HEK293 (cell line): ENCODE measurements around the gene DENND1C.

ENCODE experiments used
- HOXC10 ChIP-seq: sonication (generic); formaldehyde crosslinking; IDR thresholded peaks from 2 replicates; pipeline ENCODE4 v1.8.1; 2023; ENCODE audit warnings: mild to moderate bottlenecking, missing genetic modification reagents
- KLF1 ChIP-seq: fragments of 450-650 bp; formaldehyde crosslinking; IDR thresholded peaks from 2 replicates; pipeline ENCODE4 v1.5.1; 2016; ENCODE audit warnings: missing biosample characterization, missing genetic modification characterization
- KLF9 ChIP-seq: fragments of 450-650 bp; formaldehyde crosslinking; IDR thresholded peaks from 2 replicates; pipeline ENCODE4 v1.5.1; 2016; ENCODE audit warnings: missing biosample characterization, missing genetic modification characterization, low read depth
- SP2 ChIP-seq: fragments of 450-650 bp; formaldehyde crosslinking; IDR thresholded peaks from 2 replicates; pipeline ENCODE4 v1.5.1; 2016; ENCODE audit warnings: missing biosample characterization, missing genetic modification characterization
- SP3 ChIP-seq: fragments of 450-650 bp; formaldehyde crosslinking; IDR thresholded peaks from 2 replicates; pipeline ENCODE4 v1.5.1; 2016; ENCODE audit warnings: missing biosample characterization, missing genetic modification characterization
- ZFHX2 ChIP-seq: fragments of 450-650 bp; formaldehyde crosslinking; conservative IDR thresholded peaks from 2 replicates; pipeline ENCODE4 v1.5.1; 2016; ENCODE audit warnings: missing biosample characterization, missing genetic modification characterization
- ZNF23 ChIP-seq: fragments of 450-650 bp; formaldehyde crosslinking; IDR thresholded peaks from 2 replicates; pipeline ENCODE4 v1.5.1; 2016; ENCODE audit warnings: missing biosample characterization, missing genetic modification characterization, borderline replicate concordance
- ZNF266 ChIP-seq: fragments of 450-650 bp; formaldehyde crosslinking; IDR thresholded peaks from 2 replicates; pipeline ENCODE4 v1.5.1; 2016; ENCODE audit warnings: missing biosample characterization, missing genetic modification characterization, low read depth
- ZNF366 ChIP-seq: fragments of 450-650 bp; formaldehyde crosslinking; conservative IDR thresholded peaks from 2 replicates; pipeline ENCODE4 v1.5.1; 2016; ENCODE audit warnings: missing biosample characterization, missing genetic modification characterization
- ZNF514 ChIP-seq: fragments of 450-650 bp; formaldehyde crosslinking; IDR thresholded peaks from 2 replicates; pipeline ENCODE4 v1.5.1; 2016; ENCODE audit warnings: missing biosample characterization, missing genetic modification characterization
- ZNF549 ChIP-seq: fragments of 450-650 bp; IDR thresholded peaks from 2 replicates; pipeline ENCODE4 v1.5.1; 2018; ENCODE audit warnings: missing biosample characterization, missing genetic modification characterization, mild to moderate bottlenecking, inconsistent platforms, moderate library complexity
- ZNF596 ChIP-seq: fragments of 450-650 bp; IDR thresholded peaks from 2 replicates; pipeline ENCODE4 v1.5.0; 2018; ENCODE audit warnings: missing biosample characterization, mild to moderate bottlenecking, missing genetic modification characterization, moderate library complexity
- ZNF610 ChIP-seq: fragments of 450-650 bp; formaldehyde crosslinking; IDR thresholded peaks from 2 replicates; pipeline ENCODE4 v1.5.1; 2016; ENCODE audit warnings: missing biosample characterization, missing genetic modification characterization, borderline replicate concordance
- ZNF76 ChIP-seq: fragments of 450-650 bp; formaldehyde crosslinking; IDR thresholded peaks from 2 replicates; pipeline ENCODE4; 2016; ENCODE audit warnings: low read depth, missing biosample characterization, missing genetic modification characterization, borderline replicate concordance
- ZSCAN30 ChIP-seq: fragments of 450-650 bp; IDR thresholded peaks from 2 replicates; pipeline ENCODE4 v1.5.1; 2018; ENCODE audit warnings: missing biosample characterization, mild to moderate bottlenecking, missing genetic modification characterization, moderate library complexity
- TF ChIP-seq, protein P1 (sequence below): fragments of 450-650 bp; formaldehyde crosslinking; IDR thresholded peaks from 2 replicates; pipeline ENCODE4 v1.5.1; 2017; ENCODE audit warnings: missing biosample characterization, missing genetic modification characterization
- TF ChIP-seq, protein P2 (sequence below): fragments of 450-650 bp; formaldehyde crosslinking; IDR thresholded peaks from 2 replicates; pipeline ENCODE4 v1.5.1; 2016; ENCODE audit warnings: missing biosample characterization, missing genetic modification characterization
- TF ChIP-seq, protein P3 (sequence below): fragments of 450-650 bp; formaldehyde crosslinking; IDR thresholded peaks from 2 replicates; pipeline ENCODE4 v1.5.1; 2017; ENCODE audit warnings: missing biosample characterization, missing genetic modification characterization
- TF ChIP-seq, protein P4 (sequence below): fragments of 450-650 bp; formaldehyde crosslinking; IDR thresholded peaks from 2 replicates; pipeline ENCODE4 v1.5.0; 2017; ENCODE audit warnings: missing biosample characterization, missing genetic modification characterization, borderline replicate concordance
- TF ChIP-seq, protein P5 (sequence below): fragments of 450-650 bp; formaldehyde crosslinking; IDR thresholded peaks from 2 replicates; pipeline ENCODE4 v1.5.1; 2017; ENCODE audit warnings: missing biosample characterization, missing genetic modification characterization
- TF ChIP-seq, protein P6 (sequence below): fragments of 450-650 bp; formaldehyde crosslinking; IDR thresholded peaks from 2 replicates; pipeline ENCODE4 v1.5.1; 2016; ENCODE audit warnings: missing biosample characterization, missing genetic modification characterization
- TF ChIP-seq, protein P7 (sequence below): fragments of 450-650 bp; formaldehyde crosslinking; IDR thresholded peaks from 2 replicates; pipeline ENCODE4 v1.5.1; 2016; ENCODE audit warnings: missing biosample characterization, missing genetic modification characterization

Gene DENND1C

DNA sequence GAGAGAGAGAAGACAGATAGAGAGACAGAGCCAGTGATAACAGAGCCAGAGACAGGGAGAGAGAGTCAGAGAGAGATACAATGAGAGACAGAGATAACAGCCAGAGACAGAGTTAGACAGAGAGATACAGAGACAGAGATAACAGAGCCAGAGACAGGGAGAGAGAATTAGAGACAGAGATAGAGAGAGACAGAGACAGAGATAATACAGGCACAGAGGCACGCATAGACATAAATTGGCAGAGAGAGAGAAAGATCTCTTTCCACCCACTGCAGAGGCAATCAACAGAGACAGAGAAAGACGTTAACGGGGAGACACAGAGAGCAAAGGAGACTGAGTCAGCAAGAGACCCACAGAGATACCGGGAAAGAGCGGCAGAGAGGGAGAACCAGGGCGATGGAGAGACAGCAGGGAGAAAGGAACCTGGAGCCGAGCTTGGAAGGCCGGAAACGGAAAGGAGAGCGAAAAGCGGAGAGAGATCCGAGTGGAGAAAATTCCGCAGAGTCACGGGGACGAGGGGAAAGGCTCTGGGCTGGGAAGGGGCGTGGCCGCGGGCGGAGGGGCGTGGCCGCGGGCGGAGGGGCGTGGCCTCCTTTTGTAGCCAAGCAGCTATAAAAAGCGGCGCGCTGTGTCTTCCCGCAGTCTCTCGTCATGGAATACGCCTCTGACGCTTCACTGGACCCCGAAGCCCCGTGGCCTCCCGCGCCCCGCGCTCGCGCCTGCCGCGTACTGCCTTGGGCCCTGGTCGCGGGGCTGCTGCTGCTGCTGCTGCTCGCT is 49.0 kb upstream of the DENND1C start, which contains the start of gene TNFSF9 (continued):
- TF ChIP-seq, protein P1, sequence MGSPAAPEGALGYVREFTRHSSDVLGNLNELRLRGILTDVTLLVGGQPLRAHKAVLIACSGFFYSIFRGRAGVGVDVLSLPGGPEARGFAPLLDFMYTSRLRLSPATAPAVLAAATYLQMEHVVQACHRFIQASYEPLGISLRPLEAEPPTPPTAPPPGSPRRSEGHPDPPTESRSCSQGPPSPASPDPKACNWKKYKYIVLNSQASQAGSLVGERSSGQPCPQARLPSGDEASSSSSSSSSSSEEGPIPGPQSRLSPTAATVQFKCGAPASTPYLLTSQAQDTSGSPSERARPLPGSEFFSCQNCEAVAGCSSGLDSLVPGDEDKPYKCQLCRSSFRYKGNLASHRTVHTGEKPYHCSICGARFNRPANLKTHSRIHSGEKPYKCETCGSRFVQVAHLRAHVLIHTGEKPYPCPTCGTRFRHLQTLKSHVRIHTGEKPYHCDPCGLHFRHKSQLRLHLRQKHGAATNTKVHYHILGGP, result peak; percentile 8; the same call in 1 of the 2 replicates
- TF ChIP-seq, protein P2, sequence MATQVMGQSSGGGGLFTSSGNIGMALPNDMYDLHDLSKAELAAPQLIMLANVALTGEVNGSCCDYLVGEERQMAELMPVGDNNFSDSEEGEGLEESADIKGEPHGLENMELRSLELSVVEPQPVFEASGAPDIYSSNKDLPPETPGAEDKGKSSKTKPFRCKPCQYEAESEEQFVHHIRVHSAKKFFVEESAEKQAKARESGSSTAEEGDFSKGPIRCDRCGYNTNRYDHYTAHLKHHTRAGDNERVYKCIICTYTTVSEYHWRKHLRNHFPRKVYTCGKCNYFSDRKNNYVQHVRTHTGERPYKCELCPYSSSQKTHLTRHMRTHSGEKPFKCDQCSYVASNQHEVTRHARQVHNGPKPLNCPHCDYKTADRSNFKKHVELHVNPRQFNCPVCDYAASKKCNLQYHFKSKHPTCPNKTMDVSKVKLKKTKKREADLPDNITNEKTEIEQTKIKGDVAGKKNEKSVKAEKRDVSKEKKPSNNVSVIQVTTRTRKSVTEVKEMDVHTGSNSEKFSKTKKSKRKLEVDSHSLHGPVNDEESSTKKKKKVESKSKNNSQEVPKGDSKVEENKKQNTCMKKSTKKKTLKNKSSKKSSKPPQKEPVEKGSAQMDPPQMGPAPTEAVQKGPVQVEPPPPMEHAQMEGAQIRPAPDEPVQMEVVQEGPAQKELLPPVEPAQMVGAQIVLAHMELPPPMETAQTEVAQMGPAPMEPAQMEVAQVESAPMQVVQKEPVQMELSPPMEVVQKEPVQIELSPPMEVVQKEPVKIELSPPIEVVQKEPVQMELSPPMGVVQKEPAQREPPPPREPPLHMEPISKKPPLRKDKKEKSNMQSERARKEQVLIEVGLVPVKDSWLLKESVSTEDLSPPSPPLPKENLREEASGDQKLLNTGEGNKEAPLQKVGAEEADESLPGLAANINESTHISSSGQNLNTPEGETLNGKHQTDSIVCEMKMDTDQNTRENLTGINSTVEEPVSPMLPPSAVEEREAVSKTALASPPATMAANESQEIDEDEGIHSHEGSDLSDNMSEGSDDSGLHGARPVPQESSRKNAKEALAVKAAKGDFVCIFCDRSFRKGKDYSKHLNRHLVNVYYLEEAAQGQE (tag by site-specific recombination), result peak; percentile 30; the same call in 1 of the 2 replicates
- peak; percentile 97 for TF ChIP-seq SP3 (tag by site-specific recombination)
- TF ChIP-seq, protein P3, sequence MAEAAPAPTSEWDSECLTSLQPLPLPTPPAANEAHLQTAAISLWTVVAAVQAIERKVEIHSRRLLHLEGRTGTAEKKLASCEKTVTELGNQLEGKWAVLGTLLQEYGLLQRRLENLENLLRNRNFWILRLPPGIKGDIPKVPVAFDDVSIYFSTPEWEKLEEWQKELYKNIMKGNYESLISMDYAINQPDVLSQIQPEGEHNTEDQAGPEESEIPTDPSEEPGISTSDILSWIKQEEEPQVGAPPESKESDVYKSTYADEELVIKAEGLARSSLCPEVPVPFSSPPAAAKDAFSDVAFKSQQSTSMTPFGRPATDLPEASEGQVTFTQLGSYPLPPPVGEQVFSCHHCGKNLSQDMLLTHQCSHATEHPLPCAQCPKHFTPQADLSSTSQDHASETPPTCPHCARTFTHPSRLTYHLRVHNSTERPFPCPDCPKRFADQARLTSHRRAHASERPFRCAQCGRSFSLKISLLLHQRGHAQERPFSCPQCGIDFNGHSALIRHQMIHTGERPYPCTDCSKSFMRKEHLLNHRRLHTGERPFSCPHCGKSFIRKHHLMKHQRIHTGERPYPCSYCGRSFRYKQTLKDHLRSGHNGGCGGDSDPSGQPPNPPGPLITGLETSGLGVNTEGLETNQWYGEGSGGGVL (tag by site-specific recombination), result no peak
- TF ChIP-seq, protein P4, sequence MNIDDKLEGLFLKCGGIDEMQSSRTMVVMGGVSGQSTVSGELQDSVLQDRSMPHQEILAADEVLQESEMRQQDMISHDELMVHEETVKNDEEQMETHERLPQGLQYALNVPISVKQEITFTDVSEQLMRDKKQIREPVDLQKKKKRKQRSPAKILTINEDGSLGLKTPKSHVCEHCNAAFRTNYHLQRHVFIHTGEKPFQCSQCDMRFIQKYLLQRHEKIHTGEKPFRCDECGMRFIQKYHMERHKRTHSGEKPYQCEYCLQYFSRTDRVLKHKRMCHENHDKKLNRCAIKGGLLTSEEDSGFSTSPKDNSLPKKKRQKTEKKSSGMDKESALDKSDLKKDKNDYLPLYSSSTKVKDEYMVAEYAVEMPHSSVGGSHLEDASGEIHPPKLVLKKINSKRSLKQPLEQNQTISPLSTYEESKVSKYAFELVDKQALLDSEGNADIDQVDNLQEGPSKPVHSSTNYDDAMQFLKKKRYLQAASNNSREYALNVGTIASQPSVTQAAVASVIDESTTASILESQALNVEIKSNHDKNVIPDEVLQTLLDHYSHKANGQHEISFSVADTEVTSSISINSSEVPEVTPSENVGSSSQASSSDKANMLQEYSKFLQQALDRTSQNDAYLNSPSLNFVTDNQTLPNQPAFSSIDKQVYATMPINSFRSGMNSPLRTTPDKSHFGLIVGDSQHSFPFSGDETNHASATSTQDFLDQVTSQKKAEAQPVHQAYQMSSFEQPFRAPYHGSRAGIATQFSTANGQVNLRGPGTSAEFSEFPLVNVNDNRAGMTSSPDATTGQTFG (tag by site-specific recombination), result no peak
- TF ChIP-seq ZNF596 (tag by site-specific recombination), result peak; percentile 33; the same call in 1 of the 2 replicates
- TF ChIP-seq, protein P5, sequence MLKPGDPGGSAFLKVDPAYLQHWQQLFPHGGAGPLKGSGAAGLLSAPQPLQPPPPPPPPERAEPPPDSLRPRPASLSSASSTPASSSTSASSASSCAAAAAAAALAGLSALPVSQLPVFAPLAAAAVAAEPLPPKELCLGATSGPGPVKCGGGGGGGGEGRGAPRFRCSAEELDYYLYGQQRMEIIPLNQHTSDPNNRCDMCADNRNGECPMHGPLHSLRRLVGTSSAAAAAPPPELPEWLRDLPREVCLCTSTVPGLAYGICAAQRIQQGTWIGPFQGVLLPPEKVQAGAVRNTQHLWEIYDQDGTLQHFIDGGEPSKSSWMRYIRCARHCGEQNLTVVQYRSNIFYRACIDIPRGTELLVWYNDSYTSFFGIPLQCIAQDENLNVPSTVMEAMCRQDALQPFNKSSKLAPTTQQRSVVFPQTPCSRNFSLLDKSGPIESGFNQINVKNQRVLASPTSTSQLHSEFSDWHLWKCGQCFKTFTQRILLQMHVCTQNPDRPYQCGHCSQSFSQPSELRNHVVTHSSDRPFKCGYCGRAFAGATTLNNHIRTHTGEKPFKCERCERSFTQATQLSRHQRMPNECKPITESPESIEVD (tag by site-specific recombination), result no peak
- peak; percentile 79; the same call in 1 of the 2 replicates for TF ChIP-seq ZNF610 (tag by site-specific recombination)
- TF ChIP-seq ZNF549, result no peak
- peak; percentile 92 for TF ChIP-seq KLF1 (tag by site-specific recombination)
- 0 out of 2 replicates have a peak, but pooled peaks have one; percentile 81 for TF ChIP-seq HOXC10 (CRISPR knock-in tag)
- TF ChIP-seq ZNF514, result no peak
- TF ChIP-seq ZNF366, result peak; percentile 97
- 0 out of 2 replicates have a peak, but pooled peaks have one; percentile 12 for TF ChIP-seq ZNF266 (tag by site-specific recombination)
- TF ChIP-seq, protein P6, sequence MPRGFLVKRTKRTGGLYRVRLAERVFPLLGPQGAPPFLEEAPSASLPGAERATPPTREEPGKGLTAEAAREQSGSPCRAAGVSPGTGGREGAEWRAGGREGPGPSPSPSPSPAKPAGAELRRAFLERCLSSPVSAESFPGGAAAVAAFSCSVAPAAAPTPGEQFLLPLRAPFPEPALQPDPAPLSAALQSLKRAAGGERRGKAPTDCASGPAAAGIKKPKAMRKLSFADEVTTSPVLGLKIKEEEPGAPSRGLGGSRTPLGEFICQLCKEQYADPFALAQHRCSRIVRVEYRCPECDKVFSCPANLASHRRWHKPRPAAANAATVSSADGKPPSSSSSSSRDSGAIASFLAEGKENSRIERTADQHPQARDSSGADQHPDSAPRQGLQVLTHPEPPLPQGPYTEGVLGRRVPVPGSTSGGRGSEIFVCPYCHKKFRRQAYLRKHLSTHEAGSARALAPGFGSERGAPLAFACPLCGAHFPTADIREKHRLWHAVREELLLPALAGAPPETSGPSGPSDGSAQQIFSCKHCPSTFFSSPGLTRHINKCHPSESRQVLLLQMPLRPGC (tag by site-specific recombination), result 0 out of 2 replicates have a peak, but pooled peaks have one; percentile 62
- TF ChIP-seq KLF9 (tag by site-specific recombination), result peak; percentile 99
- peak; percentile 53 for TF ChIP-seq ZNF76 (tag by site-specific recombination)
- peak; percentile 57 for TF ChIP-seq SP2 (tag by site-specific recombination)
- no peak for TF ChIP-seq ZNF23
- no peak; the same call in 1 of the 2 replicates for TF ChIP-seq ZSCAN30 (tag by site-specific recombination)
- TF ChIP-seq, protein P7, sequence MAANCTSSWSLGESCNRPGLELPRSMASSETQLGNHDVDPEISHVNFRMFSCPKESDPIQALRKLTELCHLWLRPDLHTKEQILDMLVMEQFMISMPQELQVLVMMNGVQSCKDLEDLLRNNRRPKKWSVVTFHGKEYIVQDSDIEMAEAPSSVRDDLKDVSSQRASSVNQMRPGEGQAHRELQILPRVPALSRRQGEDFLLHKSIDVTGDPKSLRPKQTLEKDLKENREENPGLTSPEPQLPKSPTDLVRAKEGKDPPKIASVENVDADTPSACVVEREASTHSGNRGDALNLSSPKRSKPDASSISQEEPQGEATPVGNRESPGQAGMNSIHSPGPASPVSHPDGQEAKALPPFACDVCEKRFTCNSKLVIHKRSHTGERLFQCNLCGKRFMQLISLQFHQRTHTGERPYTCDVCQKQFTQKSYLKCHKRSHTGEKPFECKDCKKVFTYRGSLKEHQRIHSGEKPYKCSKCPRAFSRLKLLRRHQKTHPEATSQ (tag by site-specific recombination), result no peak
- peak; percentile 21; the same call in 1 of the 2 replicates for TF ChIP-seq ZFHX2 (tag by site-specific recombination)
